ENCODE measurements around the gene NF2.

Gene NF2

GRCh38 chr22:29630987-29631386, 27.6 kb downstream of the NF2 start:
- DNase-seq (ENCODE audit: low read depth in 2 of 2) = no peak

- no peak for DNase-seq (ENCODE audit: low read depth in 2 of 2)
These were observed 28.3 kb downstream of the NF2 start for GRCh38 chr22:29631725-29632124.

GRCh38 chr22:29632672-29633071, 29.2 kb downstream of the NF2 start:
- no peak for DNase-seq (ENCODE audit: low read depth in 2 of 2)

DNA sequence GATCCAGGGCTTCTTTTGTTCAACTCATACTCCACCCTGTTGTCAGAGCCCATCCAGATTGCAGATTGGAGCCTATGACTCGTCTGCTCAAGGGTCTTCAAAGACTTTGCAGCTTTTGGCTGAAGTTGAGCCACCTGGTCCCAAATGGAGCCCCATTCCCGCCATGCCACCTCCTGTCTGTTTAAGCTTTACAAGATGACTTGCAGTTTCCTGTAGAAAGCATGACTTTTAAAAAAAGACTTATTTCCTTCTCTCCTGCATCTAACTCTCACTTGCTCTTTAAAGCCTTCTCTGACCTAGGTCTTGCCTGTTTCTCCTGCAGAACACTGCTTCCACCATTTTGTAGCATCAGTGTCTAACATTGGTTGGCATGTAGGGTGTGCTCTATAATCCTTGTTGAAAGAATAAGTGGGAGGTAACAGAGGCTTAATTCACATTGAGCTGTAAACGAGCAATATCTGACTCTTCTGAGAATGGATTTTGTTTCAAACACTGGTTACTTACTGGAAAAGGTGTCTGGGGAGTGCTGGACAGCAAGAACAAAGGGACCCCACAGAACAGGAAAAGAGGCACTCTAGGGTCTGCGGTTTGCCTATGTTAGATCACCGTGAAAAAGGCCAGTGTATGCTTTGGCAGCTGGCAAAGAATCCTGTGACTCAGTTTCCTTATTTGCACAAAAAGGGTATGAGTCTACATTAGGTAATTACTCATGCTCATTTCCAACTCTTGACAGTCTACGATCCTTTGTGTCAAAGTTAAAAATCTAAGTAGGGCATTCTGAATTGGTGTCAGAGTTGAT, 30.3 kb downstream of the NF2 start:
- no peak for DNase-seq (ENCODE audit: low read depth in 2 of 2)

GRCh38 chr22:29634847-29635246, 31.4 kb downstream of the NF2 start:
- no peak for DNase-seq (ENCODE audit: low read depth in 2 of 2)

DNA sequence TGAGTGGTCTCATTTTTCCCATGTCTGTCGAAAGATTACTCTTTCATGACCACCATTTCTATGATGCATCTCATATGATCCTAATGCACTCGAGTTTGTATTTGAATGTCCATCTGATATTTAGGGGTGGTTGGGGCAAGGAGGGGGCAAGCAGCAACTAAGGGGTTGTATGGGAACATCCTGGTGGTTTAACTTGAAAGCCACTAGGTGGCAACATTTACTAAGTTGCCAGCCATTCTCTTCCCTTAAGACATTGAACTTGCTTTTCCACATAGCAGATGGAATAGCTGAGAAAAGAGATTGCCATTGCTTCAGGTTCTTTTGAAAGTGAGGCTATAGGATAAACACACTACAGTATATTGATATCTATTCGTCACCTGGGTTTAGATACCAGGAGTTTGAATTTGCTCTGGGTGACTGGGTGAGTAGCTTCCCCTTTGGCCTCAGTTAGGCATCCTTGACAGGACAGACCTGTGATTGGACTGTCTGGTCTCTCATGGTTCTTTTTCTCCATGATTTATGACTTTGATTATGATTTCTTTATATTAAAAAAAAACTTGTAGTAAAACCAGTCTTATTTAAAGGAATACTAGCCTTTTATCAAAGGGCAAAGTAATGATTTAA, 32.4 kb downstream of the NF2 start:
- no peak for DNase-seq (ENCODE audit: low read depth in 2 of 2)

DNA sequence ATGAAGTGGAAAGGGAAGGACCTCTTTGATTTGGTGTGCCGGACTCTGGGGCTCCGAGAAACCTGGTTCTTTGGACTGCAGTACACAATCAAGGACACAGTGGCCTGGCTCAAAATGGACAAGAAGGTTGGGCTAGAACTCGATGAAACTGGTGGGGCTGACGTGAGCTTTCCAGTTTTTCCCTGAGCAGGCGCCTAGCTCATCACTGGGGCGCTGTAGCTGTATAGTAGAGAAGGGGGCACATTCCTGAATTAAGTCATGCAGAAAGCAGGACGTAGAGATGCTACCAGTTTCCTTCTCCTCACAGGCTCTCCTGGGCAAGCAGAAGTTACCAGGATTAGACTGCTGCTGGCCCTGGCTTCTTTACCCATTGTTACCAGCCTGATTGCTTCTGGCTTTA, 33.3 kb downstream of the NF2 start:
- no peak for DNase-seq (ENCODE audit: low read depth in 2 of 2)

GRCh38 chr22:29637181-29637580, 33.7 kb downstream of the NF2 start:
- no peak for DNase-seq (ENCODE audit: low read depth in 2 of 2)

GRCh38 chr22:29638678-29639077, 35.2 kb downstream of the NF2 start:
- no peak for DNase-seq (ENCODE audit: low read depth in 2 of 2)

DNA sequence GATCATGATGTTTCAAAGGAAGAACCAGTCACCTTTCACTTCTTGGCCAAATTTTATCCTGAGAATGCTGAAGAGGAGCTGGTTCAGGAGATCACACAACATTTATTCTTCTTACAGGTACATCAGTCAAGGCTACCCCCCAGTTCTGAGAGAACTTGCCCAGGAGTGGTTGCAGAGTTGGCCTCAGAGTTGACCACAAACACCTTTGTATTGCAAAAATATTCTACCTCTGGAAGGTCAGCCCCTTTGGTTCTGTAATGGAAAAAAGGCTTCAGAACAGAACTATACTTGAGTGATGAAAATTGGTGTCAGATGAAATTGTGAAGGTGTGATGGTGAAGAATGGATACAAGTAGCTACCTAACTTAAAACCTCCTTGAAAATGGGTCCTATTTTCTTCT, 35.7 kb downstream of the NF2 start:
- DNase-seq (ENCODE audit: low read depth in 2 of 2) = no peak

DNA sequence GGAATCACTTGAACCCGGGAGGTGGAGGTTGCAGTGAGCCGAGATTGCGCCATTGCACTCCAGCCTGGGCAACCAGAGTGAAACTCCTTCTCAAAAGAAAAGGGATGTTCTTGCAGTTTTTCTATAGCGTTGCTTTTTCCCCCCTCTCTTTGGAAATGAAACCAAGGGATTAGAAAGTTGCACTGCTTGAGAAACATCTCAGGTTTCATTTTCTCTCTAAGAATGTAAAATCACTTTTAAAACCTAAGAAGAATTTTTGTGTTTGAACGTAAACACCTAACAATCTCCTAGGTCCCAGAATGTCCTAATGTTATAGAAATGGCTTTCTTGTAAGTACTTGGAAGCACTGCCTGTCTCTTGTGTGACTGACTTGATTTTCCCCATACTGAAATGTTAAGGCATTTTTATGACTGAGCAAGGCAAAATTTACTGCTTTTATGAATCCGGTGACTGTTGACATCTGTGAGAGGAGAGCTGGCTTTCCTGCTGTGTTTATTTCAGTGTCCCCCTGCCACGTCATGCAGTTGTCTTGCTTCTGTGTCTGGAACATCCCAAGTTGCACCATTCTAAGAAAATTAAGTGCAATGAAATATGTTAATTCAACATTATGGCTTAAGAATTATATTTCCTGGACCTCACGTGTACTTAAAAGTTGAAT, 37.7 kb downstream of the NF2 start:
- no peak for DNase-seq (ENCODE audit: low read depth in 2 of 2)

DNA sequence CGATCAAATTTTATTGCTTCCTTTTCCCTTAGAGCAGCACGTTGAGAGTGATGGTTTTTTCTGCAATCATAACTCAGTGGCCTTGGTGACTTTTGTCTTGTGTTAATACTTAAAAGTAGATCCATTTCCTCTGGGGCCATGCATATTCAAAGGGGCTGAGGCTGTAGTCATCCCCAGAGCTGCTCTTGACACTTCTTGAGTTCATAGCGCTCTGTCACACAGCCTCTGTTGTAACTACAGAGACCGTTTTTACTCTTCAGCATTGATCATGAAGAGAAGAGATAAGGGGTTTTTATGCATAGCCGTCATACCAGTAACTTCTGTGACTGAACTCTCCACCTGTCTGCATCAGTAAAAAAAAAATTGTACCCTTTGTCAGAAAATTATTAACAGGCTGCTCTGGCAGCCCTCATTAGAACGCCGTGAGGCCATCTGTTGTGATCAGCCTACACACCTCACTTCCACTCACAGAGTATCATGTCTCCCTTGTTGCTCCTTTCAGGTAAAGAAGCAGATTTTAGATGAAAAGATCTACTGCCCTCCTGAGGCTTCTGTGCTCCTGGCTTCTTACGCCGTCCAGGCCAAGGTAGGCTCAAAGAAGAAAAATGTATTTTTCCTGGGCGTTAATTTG, 38.4 kb downstream of the NF2 start:
- DNase-seq (ENCODE audit: low read depth in 2 of 2) = no peak

- DNase-seq (ENCODE audit: low read depth in 2 of 2) = no peak
These were observed 39.3 kb downstream of the NF2 start for GRCh38 chr22:29642694-29643093.

- no peak for DNase-seq (ENCODE audit: low read depth in 2 of 2)
These were observed 44.7 kb downstream of the NF2 start for GRCh38 chr22:29647954-29648737.

GRCh38 chr22:29650370-29650769, 46.9 kb downstream of the NF2 start:
- no peak for DNase-seq (ENCODE audit: low read depth in 2 of 2)

- no peak for DNase-seq (ENCODE audit: low read depth in 2 of 2)
These were observed 48.2 kb downstream of the NF2 start for GRCh38 chr22:29651652-29652051.

DNA sequence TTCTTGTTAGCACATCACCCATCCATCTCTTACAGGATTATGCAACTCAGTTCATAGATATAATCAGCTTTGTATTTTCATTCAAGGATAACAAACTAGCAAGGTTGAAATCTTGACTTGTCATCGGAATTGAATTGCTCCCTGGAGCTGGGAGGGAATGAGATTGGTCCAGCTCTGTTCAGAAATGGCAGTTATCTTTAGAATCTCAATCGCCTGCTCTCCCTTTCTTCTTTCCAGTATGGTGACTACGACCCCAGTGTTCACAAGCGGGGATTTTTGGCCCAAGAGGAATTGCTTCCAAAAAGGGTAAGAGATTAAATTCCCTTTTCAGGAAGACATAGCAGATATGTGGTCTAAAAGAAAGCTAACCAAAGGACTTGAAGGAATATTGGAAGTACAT, 51.0 kb downstream of the NF2 start:
- no peak for DNase-seq (ENCODE audit: low read depth in 2 of 2)

DNA sequence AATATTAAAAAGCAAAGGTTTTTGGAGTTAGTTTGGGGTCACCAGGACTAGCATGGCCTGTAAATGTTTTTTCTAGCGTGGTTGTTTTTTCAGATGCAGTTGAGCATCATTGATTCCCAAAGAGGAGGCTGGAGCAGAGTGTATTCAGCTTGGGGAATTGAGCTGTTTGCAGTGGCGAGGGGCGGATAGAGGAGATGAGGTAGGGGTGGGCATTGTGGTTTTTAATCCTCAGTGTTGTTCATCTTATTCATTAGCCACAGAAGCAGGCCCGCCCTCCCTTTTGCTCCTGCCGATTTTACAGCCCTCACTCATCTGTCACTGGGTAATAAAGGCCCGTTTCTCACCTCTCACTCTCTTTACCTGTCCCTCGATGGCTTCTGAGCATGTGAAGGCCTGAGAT, 51.4 kb downstream of the NF2 start:
- DNase-seq (ENCODE audit: low read depth in 2 of 2) = no peak

GRCh38 chr22:29658176-29658575, 54.7 kb downstream of the NF2 start:
- DNase-seq (ENCODE audit: low read depth in 2 of 2) = no peak

DNA sequence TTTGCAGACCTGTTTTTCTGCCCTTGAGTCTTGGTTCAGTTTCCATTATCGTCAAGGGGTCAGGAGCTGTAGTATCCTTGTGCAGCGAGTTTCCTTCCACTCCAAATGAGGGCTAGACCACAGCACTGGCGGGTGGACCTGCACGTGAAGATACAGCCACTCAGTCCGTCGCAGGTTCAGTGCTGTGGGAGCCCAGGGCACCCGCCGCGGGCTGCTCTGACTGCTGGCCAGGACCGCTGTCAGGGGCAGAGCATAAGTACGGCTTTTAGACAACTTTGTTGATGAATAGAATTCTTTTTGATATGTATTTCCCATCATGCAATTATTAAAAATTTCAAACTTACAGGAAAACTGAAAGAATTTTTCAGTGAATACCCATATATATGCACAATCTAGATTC, 56.6 kb downstream of the NF2 start:
- DNase-seq (ENCODE audit: low read depth in 2 of 2) = no peak

DNA sequence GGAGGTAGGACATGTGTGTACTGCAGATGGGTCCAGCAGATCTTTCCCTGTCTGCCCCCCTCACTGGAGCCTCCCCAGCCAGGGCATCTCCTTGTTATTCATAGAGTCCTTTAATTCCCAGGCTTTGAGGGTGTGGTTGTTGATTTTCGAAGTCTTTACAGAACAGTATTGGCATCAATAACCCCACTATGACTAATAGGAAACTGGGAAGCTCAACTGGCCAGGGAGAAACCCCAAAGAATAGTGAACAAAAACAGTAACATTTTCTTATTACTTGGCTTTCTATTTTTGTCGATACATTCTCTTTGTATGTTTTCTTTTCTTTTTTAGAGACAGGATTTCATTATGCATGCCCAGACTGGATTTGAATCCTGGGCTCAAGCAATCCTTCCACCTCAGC, 57.9 kb downstream of the NF2 start:
- DNase-seq (ENCODE audit: low read depth in 2 of 2) = no peak

Measured in activated CD4-positive, alpha-beta T cell treated with anti-CD3 and anti-CD28 coated beads for 24 hours (primary cell).